Body of pancreas (tissue), 4 donors: ENCODE measurements around the gene TMEM161B. TPM values are rescaled to one million over a fixed set of nuclear protein-coding genes. Genes with fewer than 3 reads are reported as not detected.

Experiments
- ATAC-seq: fragments of 150-250 bp; one replicate; pipeline ENCODE4 v1.9.1; 2016
- DNase-seq, 4 donors: peaks; one replicate each; pipeline ENCODE4 v3.0.0-alpha.2; 2019
- H3K27ac ChIP-seq, 4 donors: fragments of 200-600 bp; sonication (generic); 1 replicate in 3 of 4; 2 replicates in 1 of 4; pipeline versions ENCODE4 v1.5.1 to v1.6.1; 2016 to 2019; ENCODE audit warnings: mild to moderate bottlenecking in 1 of 4, mixed read lengths in 1 of 4, moderate library complexity in 1 of 4
- H3K27me3 ChIP-seq, 2 donors: fragments of 200-600 bp; sonication (generic); one replicate each; pipeline ENCODE4 v1.6.0; 2016; ENCODE audit warnings: mild to moderate bottlenecking in 1 of 2
- H3K36me3 ChIP-seq, 2 donors: fragments of 200-600 bp; sonication (generic); replicated peaks in 1 of 2; 2 replicates each; pipeline ENCODE4 v1.5.1; 2016; ENCODE audit warnings: low read depth in 2 of 2; ENCODE audit not compliant: insufficient read depth in 1 of 2
- H3K4me1 ChIP-seq: fragments of 200-600 bp; sonication (generic); one replicate; pipeline ENCODE4 v1.6.0; 2016
- H3K4me3 ChIP-seq, 2 donors: fragments of 200-600 bp; sonication (generic); 1 replicate in 1 of 2; 2 replicates in 1 of 2; pipeline ENCODE4 v1.5.1; 2016 to 2019
- H3K9me3 ChIP-seq, 3 donors: fragments of 200-600 bp; sonication (generic); 1 replicate in 2 of 3; 2 replicates in 1 of 3; pipeline ENCODE4 v1.5.1; 2016
- POLR2A ChIP-seq, 3 donors: fragments of 450-650 bp; IDR thresholded peaks; one replicate each; pipeline ENCODE4 v1.6.1; 2016; ENCODE audit warnings: antibody characterized with exemption in 3 of 3, mild to moderate bottlenecking in 2 of 3
- WGBS, 2 donors: methylation state at CpG; one replicate each; pipeline ENCODE4 v1.1.5; 2017; 5-methylcytosine and 5-hydroxymethylcytosine counted together
- intact Hi-C: fragments of 100-400 bp; cut with DNase I; formaldehyde crosslinking; loops from one replicate; pipeline ENCODE4 v1.15.1; 2023
- total RNA-seq, 2 donors: library from RNA; depleted of rRNA; stranded (reverse); fragments of >200 nt; gene quantifications; one replicate each; pipeline ENCODE4 v1.1.0, GENCODE V29; 2016
- TF ChIP-seq, protein P1 (sequence below), 7 experiments: fragments of 450-650 bp in 4 of 7; fragments of 200-600 bp in 3 of 7; sonication (generic) in 3 of 7; IDR thresholded peaks; one replicate each; pipeline ENCODE4 v1.5.1; 2016 to 2019; ENCODE audit warnings: antibody characterized with exemption in 7 of 7

Gene TMEM161B
- total RNA-seq, 2 donors from 2014 or later = 6.9 to 12.2 TPM

- WGBS, 2 donors = 80% methylated on average over 5 of the region's 5 CpGs
- Histone ChIP-seq H3K4me3 (no peak overlapping the region), H3K27ac (no peak overlapping the region), H3K4me1 (no peaks in the 10 kb centered on the region), H3K27me3 (no peaks in the 10 kb centered on the region), H3K9me3 (no peaks in the 10 kb centered on the region), H3K36me3 (no peaks in the 10 kb centered on the region)
- intact Hi-C loops = no loop called here
- DNase-seq = no peak
- TF ChIP-seq POLR2A (IDR thresholded peaks at IDR 0.05) = no peak
- TF ChIP-seq, protein P1, sequence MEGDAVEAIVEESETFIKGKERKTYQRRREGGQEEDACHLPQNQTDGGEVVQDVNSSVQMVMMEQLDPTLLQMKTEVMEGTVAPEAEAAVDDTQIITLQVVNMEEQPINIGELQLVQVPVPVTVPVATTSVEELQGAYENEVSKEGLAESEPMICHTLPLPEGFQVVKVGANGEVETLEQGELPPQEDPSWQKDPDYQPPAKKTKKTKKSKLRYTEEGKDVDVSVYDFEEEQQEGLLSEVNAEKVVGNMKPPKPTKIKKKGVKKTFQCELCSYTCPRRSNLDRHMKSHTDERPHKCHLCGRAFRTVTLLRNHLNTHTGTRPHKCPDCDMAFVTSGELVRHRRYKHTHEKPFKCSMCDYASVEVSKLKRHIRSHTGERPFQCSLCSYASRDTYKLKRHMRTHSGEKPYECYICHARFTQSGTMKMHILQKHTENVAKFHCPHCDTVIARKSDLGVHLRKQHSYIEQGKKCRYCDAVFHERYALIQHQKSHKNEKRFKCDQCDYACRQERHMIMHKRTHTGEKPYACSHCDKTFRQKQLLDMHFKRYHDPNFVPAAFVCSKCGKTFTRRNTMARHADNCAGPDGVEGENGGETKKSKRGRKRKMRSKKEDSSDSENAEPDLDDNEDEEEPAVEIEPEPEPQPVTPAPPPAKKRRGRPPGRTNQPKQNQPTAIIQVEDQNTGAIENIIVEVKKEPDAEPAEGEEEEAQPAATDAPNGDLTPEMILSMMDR (IDR thresholded peaks at IDR 0.05) = no peak
- ATAC-seq = no peak
Observed at GRCh38 chr5:88288528-88289197, 20.0 kb upstream of the TMEM161B start.

- H3K4me1 ChIP-seq = no peaks in the 10 kb centered on the region
- no peak for ATAC-seq
- no peak overlapping the region for H3K27ac ChIP-seq
- no peak for DNase-seq
- TF ChIP-seq POLR2A (IDR thresholded peaks at IDR 0.05) = no peak
- TF ChIP-seq, protein P1 (IDR thresholded peaks at IDR 0.05) = no peak
- H3K36me3 ChIP-seq = no peaks in the 10 kb centered on the region
- no peak overlapping the region for H3K4me3 ChIP-seq
- 90 to 94% methylated on average over 4 of the region's 4 CpGs for WGBS, 2 donors
- no peaks in the 10 kb centered on the region for H3K9me3 ChIP-seq
- intact Hi-C loops = no loop called here
- H3K27me3 ChIP-seq = no peaks in the 10 kb centered on the region
Observed at GRCh38 chr5:88287846-88288527, 19.3 kb upstream of the TMEM161B start.

GRCh38 chr5:88287302-88287701, 18.7 kb upstream of the TMEM161B start:
- Histone ChIP-seq H3K9me3 (no peaks in the 10 kb centered on the region), H3K27ac (no peak overlapping the region), H3K4me1 (no peaks in the 10 kb centered on the region), H3K27me3 (no peaks in the 10 kb centered on the region), H3K36me3 (peaks cover 0 to 3% of the 10 kb centered on the region in 2 donors), H3K4me3 (no peak overlapping the region)
- intact Hi-C loops = no loop called here
- DNase-seq = no peak
- WGBS, 2 donors = 74 to 81% methylated on average over 3 of the region's 3 CpGs
- ATAC-seq = no peak
- TF ChIP-seq POLR2A (IDR thresholded peaks at IDR 0.05) = no peak
- TF ChIP-seq, protein P1 (IDR thresholded peaks at IDR 0.05) = no peak

- Histone ChIP-seq H3K4me3 (no peak overlapping the region), H3K4me1 (no peaks in the 10 kb centered on the region), H3K27ac (no peak overlapping the region), H3K9me3 (no peaks in the 10 kb centered on the region), H3K27me3 (no peaks in the 10 kb centered on the region), H3K36me3 (peaks cover 0 to 3% of the 10 kb centered on the region in 2 donors)
- no peak for ATAC-seq
- intact Hi-C loops = no loop called here
- TF ChIP-seq, protein P1 (IDR thresholded peaks at IDR 0.05) = no peak
- no peak for TF ChIP-seq POLR2A (IDR thresholded peaks at IDR 0.05)
- DNase-seq = no peak
Observed at GRCh38 chr5:88283690-88284089, 15.0 kb upstream of the TMEM161B start.
